HUES6 (cell line): ENCODE measurements around the gene HSPB7.
"Not testable (repeated sequence)": the region's sequence is repeated elsewhere in the genome, so short reads cannot be mapped to it uniquely, and the experiment has no call there.

ENCODE experiments used
- H3K27ac ChIP-seq: 2 replicates; pipeline ENCODE4 v1.7.0; 2013; ENCODE audit warnings: low read depth, mild to moderate bottlenecking, low read length, inconsistent platforms
- H3K27me3 ChIP-seq: 2 replicates; pipeline ENCODE4 v1.6.1; 2013; ENCODE audit warnings: low read length; ENCODE audit not compliant: control insufficient read depth, insufficient read depth
- H3K36me3 ChIP-seq: 2 replicates; pipeline ENCODE4 v1.6.1; 2013; ENCODE audit warnings: low read length; ENCODE audit not compliant: control insufficient read depth, insufficient read depth
- H3K4me1 ChIP-seq: 2 replicates; pipeline ENCODE4 v1.6.1; 2013; ENCODE audit warnings: low read length; ENCODE audit not compliant: control insufficient read depth, insufficient read depth
- H3K4me3 ChIP-seq: 2 replicates; pipeline ENCODE4 v1.5.1; 2013; ENCODE audit warnings: low read depth, low read length
- H3K9ac ChIP-seq: one replicate; pipeline ENCODE4 v1.6.1; 2013; ENCODE audit warnings: mild to moderate bottlenecking, low read length
- H3K9me3 ChIP-seq: 2 replicates; pipeline ENCODE4 v1.6.1; 2013; ENCODE audit warnings: low read depth, low read length; ENCODE audit not compliant: control insufficient read depth, insufficient read depth

The HSPB7 gene

GRCh38 chr1:16032388-16033102 is 14.7 kb upstream of the HSPB7 start:
- H3K9me3 ChIP-seq: no peaks in the 10 kb centered on the region
- H3K27me3 ChIP-seq: no peaks in the 10 kb centered on the region
- H3K9ac ChIP-seq: no peak overlapping the region
- no peaks in the 10 kb centered on the region for H3K36me3 ChIP-seq
- H3K4me1 ChIP-seq: peaks cover 11% of the 10 kb centered on the region
- H3K27ac ChIP-seq: no peak overlapping the region
- H3K4me3 ChIP-seq: no peak overlapping the region

- H3K9me3 ChIP-seq: no peaks in the 10 kb centered on the region
- H3K4me3 ChIP-seq: no peak overlapping the region
- no peak overlapping the region for H3K9ac ChIP-seq
- no peaks in the 10 kb centered on the region for H3K36me3 ChIP-seq
- H3K27ac ChIP-seq: no peak overlapping the region
- no peaks in the 10 kb centered on the region for H3K27me3 ChIP-seq
- peaks cover 15% of the 10 kb centered on the region for H3K4me1 ChIP-seq
These were observed 13.7 kb upstream of the HSPB7 start for GRCh38 chr1:16031551-16031950.

GRCh38 chr1:16029288-16029687 is 11.4 kb upstream of the HSPB7 start:
- Histone ChIP-seq H3K4me3 (no peak overlapping the region), H3K36me3 (no peaks in the 10 kb centered on the region), H3K9ac (no peak overlapping the region), H3K9me3 (no peaks in the 10 kb centered on the region), H3K27ac (no peak overlapping the region), H3K27me3 (peaks cover 10% of the 10 kb centered on the region), H3K4me1 (peaks cover 15% of the 10 kb centered on the region)

- not testable (repeated sequence) for H3K4me3 ChIP-seq, H3K36me3 ChIP-seq, H3K9me3 ChIP-seq, H3K27ac ChIP-seq, H3K9ac ChIP-seq
- peaks cover 15% of the 10 kb centered on the region for H3K4me1 ChIP-seq
- peaks cover 13% of the 10 kb centered on the region for H3K27me3 ChIP-seq
These were observed 11.1 kb upstream of the HSPB7 start for GRCh38 chr1:16029003-16029268.

- H3K27me3 ChIP-seq: peaks cover 18% of the 10 kb centered on the region
- no peaks in the 10 kb centered on the region for H3K9me3 ChIP-seq
- no peak overlapping the region for H3K27ac ChIP-seq
- H3K4me3 ChIP-seq: no peak overlapping the region
- peaks cover 15% of the 10 kb centered on the region for H3K4me1 ChIP-seq
- no peak overlapping the region for H3K9ac ChIP-seq
- H3K36me3 ChIP-seq: no peaks in the 10 kb centered on the region
These were observed 10.6 kb upstream of the HSPB7 start for GRCh38 chr1:16028237-16029002.

- H3K4me3 ChIP-seq: peak overlapping the region; percentile 59
These were observed 9.1 kb upstream of the HSPB7 start for GRCh38 chr1:16026723-16027484.

GRCh38 chr1:16026302-16026701 is 8.5 kb upstream of the HSPB7 start:
- not testable (repeated sequence) for H3K9me3 ChIP-seq, H3K9ac ChIP-seq, H3K27ac ChIP-seq, H3K36me3 ChIP-seq
- H3K4me3 ChIP-seq: peak overlapping the region; percentile 59
- H3K4me1 ChIP-seq: peaks cover 11% of the 10 kb centered on the region
- H3K27me3 ChIP-seq: peaks cover 30% of the 10 kb centered on the region

More at GRCh38 chr1:16026723-16027484, 9.1 kb upstream of the HSPB7 start:
- Histone ChIP-seq H3K27ac (no peak overlapping the region), H3K27me3 (peaks cover 30% of the 10 kb centered on the region), H3K9ac (no peak overlapping the region), H3K9me3 (no peaks in the 10 kb centered on the region), H3K4me1 (peaks cover 11% of the 10 kb centered on the region), H3K36me3 (no peaks in the 10 kb centered on the region)

GRCh38 chr1:16023050-16023653 is 5.3 kb upstream of the HSPB7 start:
- peaks cover 23% of the 10 kb centered on the region for H3K4me1 ChIP-seq
- peaks cover 30% of the 10 kb centered on the region for H3K27me3 ChIP-seq
- H3K9me3 ChIP-seq: no peaks in the 10 kb centered on the region
- no peak overlapping the region for H3K4me3 ChIP-seq
- no peak overlapping the region for H3K27ac ChIP-seq
- H3K9ac ChIP-seq: no peak overlapping the region
- H3K36me3 ChIP-seq: no peaks in the 10 kb centered on the region

GRCh38 chr1:16022393-16022792 is 4.5 kb upstream of the HSPB7 start:
- Histone ChIP-seq H3K9me3 (no peaks in the 10 kb centered on the region), H3K36me3 (no peaks in the 10 kb centered on the region), H3K4me3 (no peak overlapping the region), H3K27me3 (peaks cover 30% of the 10 kb centered on the region), H3K9ac (no peak overlapping the region), H3K4me1 (peaks cover 29% of the 10 kb centered on the region), H3K27ac (no peak overlapping the region)

- Histone ChIP-seq H3K9ac (no peak within 1 kb of the TSS), H3K4me3 (no peak within 1 kb of the TSS), H3K9me3 (no peaks in the 10 kb centered on the region), H3K27ac (no peak within 1 kb of the TSS), H3K36me3 (no peaks in the 10 kb centered on the region), H3K27me3 (peaks cover 30% of the 10 kb centered on the region), H3K4me1 (peaks cover 33% of the 10 kb centered on the region)
These were observed 3.8 kb upstream of the HSPB7 start, which contains the start of gene CLCNKA for GRCh38 chr1:16021681-16022080. Gene CLCNKA (plus strand): TSS chr1:16022036. CDS start chr1:16022620, 584 bp downstream.
